Activated gamma-delta T cell treated with anti-CD3 and anti-CD28 coated beads, Interleukin-2, amount 50 U/mL, for 16 hours (primary cell): ENCODE measurements around the gene SSC4D.
A peak's percentile ranks its signal among the peaks of the same experiment; 100 is the strongest.
"Not testable (repeated sequence)": the region's sequence is repeated elsewhere in the genome, so short reads cannot be mapped to it uniquely, and the experiment has no call there.

Experiments used
- DNase-seq: peaks from one replicate; pipeline ENCODE4 v3.0.0-alpha.2; 2020; ENCODE audit warnings: low read depth

SSC4D gene

DNA sequence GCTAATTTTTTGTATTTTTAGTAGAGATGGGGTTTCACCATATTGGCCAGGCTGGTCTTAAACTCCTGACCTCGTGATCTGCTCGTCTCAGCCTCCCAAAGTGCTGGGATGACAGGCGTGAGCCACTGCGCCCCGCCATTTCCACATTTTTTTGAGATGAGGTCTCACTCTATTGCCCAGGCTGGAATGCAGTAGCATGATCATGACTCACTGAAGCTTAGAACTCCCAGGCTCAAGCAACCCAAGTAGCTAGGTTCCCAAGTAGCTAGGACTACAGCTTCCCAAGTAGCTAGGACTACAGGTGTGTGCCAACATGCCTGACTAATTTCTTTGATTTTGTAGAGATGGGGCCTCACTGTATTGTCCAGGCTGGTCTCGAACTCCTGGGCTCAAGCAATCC, 11.6 kb upstream of the SSC4D start:
- DNase-seq = not testable (repeated sequence)

GRCh38 chr7:76417654-76418310, 8.3 kb upstream of the SSC4D start:
- not testable (repeated sequence) for DNase-seq

- no peak for DNase-seq
Observed at GRCh38 chr7:76412249-76412648, 2.8 kb upstream of the SSC4D start.

DNA sequence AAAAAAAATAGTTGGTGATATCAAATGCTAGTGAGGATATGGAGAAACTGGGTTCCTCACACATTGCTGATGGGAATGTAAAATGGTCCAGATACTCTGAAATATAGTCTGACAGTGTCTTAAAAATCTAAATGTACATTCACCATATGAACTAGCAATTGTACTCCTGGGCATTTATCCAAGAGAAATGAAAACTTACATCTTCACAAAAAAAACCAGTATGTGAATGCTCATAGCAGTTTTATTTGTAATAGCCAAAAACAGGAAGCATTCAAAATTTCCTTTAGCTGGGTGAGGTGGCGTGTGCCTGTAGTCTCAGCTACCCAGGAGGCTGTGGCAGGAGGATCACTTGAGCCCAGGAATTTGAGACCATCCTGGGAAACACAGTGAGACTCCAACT, 2.1 kb upstream of the SSC4D start:
- DNase-seq = no peak

- no peak for DNase-seq
Observed at GRCh38 chr7:76408121-76408560, 1.4 kb downstream of the SSC4D start.

- no peak for DNase-seq
Observed at GRCh38 chr7:76407718-76408117, 1.8 kb downstream of the SSC4D start.

- DNase-seq = no peak
Observed at GRCh38 chr7:76405738-76406137, 3.8 kb downstream of the SSC4D start.

DNA sequence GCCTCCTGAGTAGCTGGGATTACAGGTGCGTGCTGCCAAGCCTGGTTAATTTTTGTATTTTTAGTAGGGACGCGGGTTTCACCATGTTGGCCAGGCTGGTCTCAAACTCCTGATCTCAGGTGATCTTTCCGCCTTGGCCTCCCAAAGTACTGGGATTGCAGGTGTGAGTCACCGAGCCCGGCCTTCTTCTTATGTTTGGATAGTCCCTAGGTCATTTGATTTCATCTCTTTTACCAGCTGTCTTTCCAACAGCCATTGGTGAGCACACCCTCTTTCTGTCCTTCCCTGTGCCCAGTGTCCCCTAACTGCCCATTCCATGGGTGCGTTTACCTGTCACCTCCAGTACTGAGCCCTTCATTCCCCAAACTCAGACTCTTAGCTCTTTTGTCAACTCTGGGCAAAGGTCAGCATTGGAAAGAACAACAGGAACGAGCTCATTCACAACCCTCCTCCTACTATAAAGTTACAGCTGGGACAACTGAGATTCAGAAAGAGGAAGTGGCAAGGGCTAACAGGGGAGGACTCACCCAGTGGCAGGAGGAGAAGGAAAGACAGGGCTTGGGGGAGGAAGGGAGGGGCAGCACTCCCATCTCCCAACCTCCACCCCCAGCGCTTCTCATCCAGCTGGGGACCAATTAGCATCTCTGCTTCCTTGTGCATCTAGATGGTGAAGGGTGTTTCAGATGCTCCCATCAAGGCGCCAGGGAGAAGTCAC, 5.6 kb downstream of the SSC4D start:
- DNase-seq = no peak

DNA sequence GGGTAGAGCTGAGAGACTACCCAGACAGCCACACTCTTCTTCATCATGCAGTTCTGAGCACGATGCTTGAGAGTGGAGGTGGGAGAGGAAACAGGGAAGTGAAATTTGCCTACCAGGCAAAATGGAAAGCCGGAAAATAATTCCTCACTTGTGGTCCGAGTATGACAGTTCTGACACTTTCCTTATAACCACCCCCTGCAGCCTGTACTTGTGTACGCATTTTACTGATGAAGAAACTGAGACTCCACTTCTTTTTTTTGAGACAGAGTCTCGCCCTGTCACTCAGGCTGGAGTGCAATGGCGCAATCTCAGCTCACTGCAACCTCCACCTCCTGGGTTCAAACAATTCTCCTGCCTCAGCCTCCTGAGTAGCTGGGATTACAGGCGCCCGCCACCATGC, 6.4 kb downstream of the SSC4D start:
- DNase-seq = not testable (repeated sequence)

GRCh38 chr7:76400248-76400647, 9.2 kb downstream of the SSC4D start:
- DNase-seq = no peak

DNA sequence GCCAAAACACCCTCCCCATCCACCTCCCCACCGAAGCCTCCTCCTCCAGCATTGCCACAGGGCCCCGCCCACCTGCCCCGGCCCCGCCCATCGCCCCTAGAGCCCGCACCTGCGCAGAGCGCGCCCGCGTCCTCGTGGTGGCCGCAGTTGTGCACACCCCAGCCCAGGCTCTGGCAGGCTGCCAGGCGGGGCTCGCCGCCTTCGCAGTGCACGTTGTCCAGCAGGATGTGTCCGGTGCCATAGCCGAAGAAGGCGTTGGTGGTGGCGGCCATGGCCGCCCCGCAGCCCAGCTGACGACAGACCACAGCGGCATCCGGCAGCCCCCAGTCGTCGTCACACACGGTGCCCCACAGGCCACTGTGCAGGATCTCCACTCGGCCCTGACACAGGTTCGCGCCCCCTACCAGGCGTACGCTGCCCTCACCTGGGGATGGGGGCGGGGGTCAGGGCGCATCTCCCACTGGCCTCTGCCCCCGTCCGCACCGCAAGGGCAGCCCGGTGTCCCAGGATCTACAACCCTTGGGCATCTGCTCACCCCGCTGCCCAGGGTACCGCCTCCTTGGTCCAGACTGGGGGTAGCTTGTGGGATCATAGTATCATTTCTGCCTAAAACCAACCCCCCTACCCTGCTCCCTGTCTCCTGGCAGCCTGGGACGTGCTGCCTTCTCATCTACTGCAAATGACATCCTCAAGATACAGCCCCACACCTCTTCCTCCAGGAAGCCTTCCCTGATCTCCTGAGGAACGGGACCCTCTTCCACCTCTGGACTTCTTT, 11.9 kb downstream of the SSC4D start:
- peak; percentile 63 for DNase-seq

DNA sequence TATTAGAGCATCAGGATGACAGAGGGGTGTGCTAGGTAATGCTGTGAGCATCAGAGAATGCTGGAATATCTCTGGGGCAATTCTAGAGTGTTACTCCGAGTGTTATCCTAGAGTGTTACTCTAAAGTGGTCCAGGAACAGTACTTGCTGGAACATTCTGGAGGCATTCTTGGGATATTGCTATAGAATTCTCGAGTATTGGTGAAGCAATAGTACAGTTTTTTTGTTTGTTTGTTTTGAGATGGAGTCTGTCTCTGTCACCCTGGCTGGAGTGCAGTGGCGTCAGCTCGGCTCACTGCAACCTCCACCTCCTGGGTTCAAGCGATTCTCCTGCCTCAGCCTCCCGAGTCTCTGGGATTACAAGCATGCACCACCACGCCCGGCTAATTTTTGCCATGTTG, 12.6 kb downstream of the SSC4D start:
- no peak for DNase-seq

GRCh38 chr7:76395965-76396726, 13.4 kb downstream of the SSC4D start:
- DNase-seq = no peak

DNA sequence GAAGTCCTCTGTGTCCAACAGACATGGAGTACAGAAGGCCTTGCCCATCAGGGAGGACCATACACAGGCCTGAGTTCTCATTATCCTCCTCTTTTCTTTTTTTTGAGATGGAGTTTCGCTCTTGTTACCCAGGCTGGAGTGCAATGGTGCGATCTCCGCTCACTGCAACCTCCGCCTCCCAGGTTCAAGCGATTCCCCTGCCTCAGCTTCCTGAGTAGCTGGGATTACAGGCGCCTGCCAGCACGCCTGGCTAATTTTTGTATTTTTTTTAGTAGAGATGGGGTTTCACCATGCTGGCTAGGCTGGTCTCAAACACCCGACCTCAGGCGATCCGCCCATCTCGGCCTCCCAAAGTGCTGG, 13.9 kb downstream of the SSC4D start:
- DNase-seq = not testable (repeated sequence)

DNA sequence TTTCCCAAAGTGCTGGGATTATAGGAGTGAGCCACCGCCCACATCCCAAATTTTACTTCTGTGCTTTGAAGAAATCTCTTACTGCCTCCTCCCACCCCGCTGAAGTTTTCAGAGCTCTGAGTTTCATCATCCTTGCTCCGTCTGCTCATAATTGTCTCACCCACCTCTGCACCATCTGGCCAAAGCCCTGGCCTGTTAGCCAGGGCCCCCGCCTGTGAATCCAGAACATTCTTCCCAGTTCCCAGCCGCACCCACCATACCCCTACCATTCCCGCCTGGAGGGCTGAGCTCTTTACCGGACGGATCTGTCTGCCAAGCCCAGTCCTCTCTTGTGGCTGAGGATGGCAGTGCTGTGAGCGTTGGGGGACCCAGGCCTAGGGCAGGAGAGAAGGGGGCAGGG, 14.5 kb downstream of the SSC4D start:
- no peak for DNase-seq

GRCh38 chr7:76393116-76394031, 16.1 kb downstream of the SSC4D start:
- DNase-seq = peak; percentile 81

GRCh38 chr7:76392531-76393115, 16.9 kb downstream of the SSC4D start:
- no peak for DNase-seq

GRCh38 chr7:76390092-76390491, 19.4 kb downstream of the SSC4D start:
- no peak for DNase-seq

DNA sequence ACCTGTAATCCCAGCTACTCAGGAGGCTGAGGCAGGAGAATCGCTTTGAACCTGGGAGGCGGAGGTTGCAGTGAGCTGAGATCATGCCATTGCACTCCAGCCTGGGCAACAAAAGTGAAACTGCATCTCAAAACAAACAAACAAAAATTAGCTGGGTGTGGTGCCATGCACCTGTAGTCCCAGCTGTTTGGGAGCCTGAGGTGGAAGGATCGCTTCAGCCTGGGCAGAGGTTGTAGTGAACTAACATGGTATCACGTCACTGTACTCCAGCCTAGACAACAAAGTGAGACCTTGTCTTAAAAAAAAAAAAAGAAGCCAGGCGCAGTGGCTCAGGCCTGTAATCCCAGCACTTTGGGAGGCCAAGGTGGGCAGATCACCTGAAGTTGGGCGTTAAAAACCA, 21.7 kb downstream of the SSC4D start:
- not testable (repeated sequence) for DNase-seq

GRCh38 chr7:76386691-76387260, 22.7 kb downstream of the SSC4D start:
- no peak for DNase-seq
